Suprapubic skin (tissue), 4 donors: Measurements from ENCODE around the gene RYR1. TPM values are rescaled to one million over a fixed set of nuclear protein-coding genes. Genes with fewer than 3 reads are reported as not detected.

Experiments
- DNase-seq, 2 donors: peaks; one replicate each; pipeline ENCODE4 v3.0.0-alpha.2; 2019; ENCODE audit warnings: low spot score in 2 of 2
- H3K27ac ChIP-seq: fragments of 200-600 bp; sonication (generic); one replicate; pipeline ENCODE4 v1.5.1; 2019
- H3K27me3 ChIP-seq: fragments of 200-600 bp; sonication (generic); one replicate; pipeline ENCODE4 v1.5.1; 2019
- H3K36me3 ChIP-seq: fragments of 200-600 bp; sonication (generic); one replicate; pipeline ENCODE4 v1.5.1; 2019
- H3K4me1 ChIP-seq: fragments of 200-600 bp; sonication (generic); one replicate; pipeline ENCODE4 v1.5.1; 2019
- H3K4me3 ChIP-seq: fragments of 200-600 bp; sonication (generic); one replicate; pipeline ENCODE4 v1.5.1; 2019; ENCODE audit warnings: mild to moderate bottlenecking
- H3K9me3 ChIP-seq: fragments of 200-600 bp; sonication (generic); one replicate; pipeline ENCODE4 v1.5.1; 2019
- EP300 ChIP-seq: sonication (generic); formaldehyde crosslinking; IDR thresholded peaks from one replicate; pipeline ENCODE4 v1.6.1; 2017; ENCODE audit warnings: antibody characterized with exemption
- POLR2A ChIP-seq, 2 donors: fragments of 450-650 bp; IDR thresholded peaks; one replicate each; pipeline ENCODE4 v1.6.1; 2017; ENCODE audit warnings: antibody characterized with exemption in 2 of 2, mild to moderate bottlenecking in 2 of 2, moderate library complexity in 2 of 2
- POLR2AphosphoS5 ChIP-seq, 3 donors: sonication (generic); formaldehyde crosslinking; IDR thresholded peaks; one replicate each; pipeline ENCODE4 v1.6.1; 2017; ENCODE audit warnings: antibody characterized with exemption in 3 of 3
- WGBS: methylation state at CpG from one replicate; pipeline ENCODE4 v1.1.5; 2018; 5-methylcytosine and 5-hydroxymethylcytosine counted together
- total RNA-seq, 4 donors: library from RNA; depleted of rRNA; stranded (reverse); fragments of >200 nt; gene quantifications; one replicate each; pipeline ENCODE4 v1.1.0, GENCODE V29; 2016
- TF ChIP-seq, protein P1 (sequence below), 2 donors: fragments of 200-600 bp in 1 of 2; fragments of 450-650 bp in 1 of 2; sonication (generic) in 1 of 2; IDR thresholded peaks; one replicate each; pipeline ENCODE4 v1.5.1; 2016 to 2019; ENCODE audit warnings: antibody characterized with exemption in 2 of 2, mild to moderate bottlenecking in 1 of 2, moderate library complexity in 1 of 2

RYR1 gene
- total RNA-seq, 4 donors from 2014 or later, result 8.4 to 26.1 (median 13.1) TPM

DNA sequence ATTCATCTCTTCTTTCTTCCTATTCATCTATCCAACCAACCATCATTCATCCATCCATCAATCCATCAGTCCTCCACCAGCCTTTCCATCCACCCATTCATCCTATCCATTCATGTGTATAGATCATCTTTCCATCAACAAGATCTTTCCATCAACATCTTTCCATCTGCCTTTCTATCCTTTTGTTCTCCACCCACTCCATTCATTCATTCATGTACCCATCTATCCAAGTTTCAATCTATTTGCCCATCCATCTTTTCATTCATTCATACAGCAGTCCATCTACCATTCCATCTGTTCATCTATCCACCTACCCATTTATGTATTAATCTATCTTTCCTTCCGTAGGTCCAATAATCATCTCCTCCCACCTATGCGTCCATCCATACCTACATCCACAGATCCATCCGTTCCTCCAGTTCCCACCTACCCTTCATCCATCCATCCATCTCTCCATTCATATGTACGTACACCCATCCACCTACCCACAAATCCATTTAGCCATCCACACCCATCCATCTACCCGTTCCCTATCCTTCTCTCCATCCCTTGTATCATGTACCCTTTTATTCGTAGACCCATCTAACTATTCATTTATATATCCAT, 53.3 kb downstream of the RYR1 start:
- H3K36me3 ChIP-seq, result no peaks in the 10 kb centered on the region
- no peaks in the 10 kb centered on the region for H3K27me3 ChIP-seq
- H3K27ac ChIP-seq, result no peak overlapping the region
- WGBS, result 92% methylated on average over 6 of the region's 6 CpGs
- no peaks in the 10 kb centered on the region for H3K4me1 ChIP-seq
- H3K9me3 ChIP-seq, result no peaks in the 10 kb centered on the region
- H3K4me3 ChIP-seq, result no peak overlapping the region
- no peak for TF ChIP-seq POLR2A (IDR thresholded peaks at IDR 0.05)
- TF ChIP-seq, protein P1, sequence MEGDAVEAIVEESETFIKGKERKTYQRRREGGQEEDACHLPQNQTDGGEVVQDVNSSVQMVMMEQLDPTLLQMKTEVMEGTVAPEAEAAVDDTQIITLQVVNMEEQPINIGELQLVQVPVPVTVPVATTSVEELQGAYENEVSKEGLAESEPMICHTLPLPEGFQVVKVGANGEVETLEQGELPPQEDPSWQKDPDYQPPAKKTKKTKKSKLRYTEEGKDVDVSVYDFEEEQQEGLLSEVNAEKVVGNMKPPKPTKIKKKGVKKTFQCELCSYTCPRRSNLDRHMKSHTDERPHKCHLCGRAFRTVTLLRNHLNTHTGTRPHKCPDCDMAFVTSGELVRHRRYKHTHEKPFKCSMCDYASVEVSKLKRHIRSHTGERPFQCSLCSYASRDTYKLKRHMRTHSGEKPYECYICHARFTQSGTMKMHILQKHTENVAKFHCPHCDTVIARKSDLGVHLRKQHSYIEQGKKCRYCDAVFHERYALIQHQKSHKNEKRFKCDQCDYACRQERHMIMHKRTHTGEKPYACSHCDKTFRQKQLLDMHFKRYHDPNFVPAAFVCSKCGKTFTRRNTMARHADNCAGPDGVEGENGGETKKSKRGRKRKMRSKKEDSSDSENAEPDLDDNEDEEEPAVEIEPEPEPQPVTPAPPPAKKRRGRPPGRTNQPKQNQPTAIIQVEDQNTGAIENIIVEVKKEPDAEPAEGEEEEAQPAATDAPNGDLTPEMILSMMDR (IDR thresholded peaks at IDR 0.05), result no peak
- TF ChIP-seq POLR2AphosphoS5 (IDR thresholded peaks at IDR 0.05), result no peak
- TF ChIP-seq EP300, result no peak
- DNase-seq, result no peak

GRCh38 chr19:38488096-38488495, 54.6 kb downstream of the RYR1 start:
- no peaks in the 10 kb centered on the region for H3K9me3 ChIP-seq
- 91% methylated on average over 3 of the region's 3 CpGs for WGBS
- H3K27ac ChIP-seq, result no peak overlapping the region
- H3K4me1 ChIP-seq, result no peaks in the 10 kb centered on the region
- no peak for DNase-seq
- TF ChIP-seq, protein P1 (IDR thresholded peaks at IDR 0.05), result no peak
- TF ChIP-seq POLR2AphosphoS5 (IDR thresholded peaks at IDR 0.05), result no peak
- TF ChIP-seq EP300, result no peak
- no peak for TF ChIP-seq POLR2A (IDR thresholded peaks at IDR 0.05)
- H3K36me3 ChIP-seq, result no peaks in the 10 kb centered on the region
- H3K4me3 ChIP-seq, result no peak overlapping the region
- H3K27me3 ChIP-seq, result peaks cover 7% of the 10 kb centered on the region

- Histone ChIP-seq H3K4me3 (no peak overlapping the region), H3K27me3 (peaks cover 7% of the 10 kb centered on the region), H3K4me1 (no peaks in the 10 kb centered on the region), H3K36me3 (no peaks in the 10 kb centered on the region), H3K27ac (no peak overlapping the region), H3K9me3 (no peaks in the 10 kb centered on the region)
- DNase-seq, result no peak
- TF ChIP-seq POLR2AphosphoS5 (IDR thresholded peaks at IDR 0.05), result no peak
- no peak for TF ChIP-seq EP300
- no peak for TF ChIP-seq POLR2A (IDR thresholded peaks at IDR 0.05)
- TF ChIP-seq, protein P1 (IDR thresholded peaks at IDR 0.05), result no peak
- 79% methylated on average over 9 of the region's 9 CpGs for WGBS
These were observed 55.4 kb downstream of the RYR1 start for GRCh38 chr19:38488776-38489481.

- WGBS, result 96% methylated on average over 2 of the region's 2 CpGs
- peaks cover 7% of the 10 kb centered on the region for H3K27me3 ChIP-seq
- no peak overlapping the region for H3K27ac ChIP-seq
- H3K36me3 ChIP-seq, result no peaks in the 10 kb centered on the region
- no peak for DNase-seq
- no peak for TF ChIP-seq POLR2AphosphoS5 (IDR thresholded peaks at IDR 0.05)
- TF ChIP-seq EP300, result no peak
- TF ChIP-seq, protein P1 (IDR thresholded peaks at IDR 0.05), result no peak
- TF ChIP-seq POLR2A (IDR thresholded peaks at IDR 0.05), result no peak
- no peak overlapping the region for H3K4me3 ChIP-seq
- no peaks in the 10 kb centered on the region for H3K4me1 ChIP-seq
- H3K9me3 ChIP-seq, result no peaks in the 10 kb centered on the region
These were observed 57.4 kb downstream of the RYR1 start for GRCh38 chr19:38490861-38491260.

- Histone ChIP-seq H3K4me1 (no peaks in the 10 kb centered on the region), H3K36me3 (no peaks in the 10 kb centered on the region), H3K9me3 (no peaks in the 10 kb centered on the region), H3K27me3 (peaks cover 7% of the 10 kb centered on the region), H3K27ac (no peak overlapping the region), H3K4me3 (no peak overlapping the region)
- TF ChIP-seq, protein P1 (IDR thresholded peaks at IDR 0.05), result no peak
- TF ChIP-seq POLR2AphosphoS5 (IDR thresholded peaks at IDR 0.05) (no peak), EP300 (no peak), POLR2A (IDR thresholded peaks at IDR 0.05) (no peak)
- DNase-seq, result no peak
- 81% methylated on average over 9 of the region's 9 CpGs for WGBS
These were observed 58.8 kb downstream of the RYR1 start for GRCh38 chr19:38492181-38492813.
